Memory B cell (primary cell): ENCODE results near the gene RASSF4.
"Not testable (repeated sequence)": the region's sequence is repeated elsewhere in the genome, so short reads cannot be mapped to it uniquely, and the experiment has no call there.

Experiments used
- ATAC-seq: fragments of 150-1000 bp; cut with Tn5 transposase; 2 replicates; pipeline ENCODE4 v1.10.0; 2021; ENCODE audit warnings: low read depth, mild to moderate bottlenecking, moderate library complexity
- DNase-seq, 2 donors: peaks; one replicate each; pipeline ENCODE4 v3.0.0; 2022; ENCODE audit warnings: low spot score in 2 of 2
- H3K27ac Mint-ChIP-seq: one replicate; pipeline ENCODE4 v1.8.0; 2022; ENCODE audit warnings: mild to moderate bottlenecking, moderate library complexity, mixed read lengths
- H3K27me3 Mint-ChIP-seq: one replicate; pipeline ENCODE4 v1.8.0; 2022; ENCODE audit warnings: mixed read lengths
- H3K36me3 Mint-ChIP-seq: one replicate; pipeline ENCODE4 v1.8.0; 2022; ENCODE audit warnings: mild to moderate bottlenecking, mixed read lengths
- H3K4me1 Mint-ChIP-seq: one replicate; pipeline ENCODE4 v1.8.0; 2022; ENCODE audit warnings: mixed read lengths
- H3K4me3 Mint-ChIP-seq: one replicate; pipeline ENCODE4 v1.8.0; 2022; ENCODE audit warnings: mild to moderate bottlenecking, moderate library complexity, mixed read lengths
- H3K9me3 Mint-ChIP-seq: one replicate; pipeline ENCODE4 v1.8.0; 2022; ENCODE audit warnings: mixed read lengths

The RASSF4 gene

DNA sequence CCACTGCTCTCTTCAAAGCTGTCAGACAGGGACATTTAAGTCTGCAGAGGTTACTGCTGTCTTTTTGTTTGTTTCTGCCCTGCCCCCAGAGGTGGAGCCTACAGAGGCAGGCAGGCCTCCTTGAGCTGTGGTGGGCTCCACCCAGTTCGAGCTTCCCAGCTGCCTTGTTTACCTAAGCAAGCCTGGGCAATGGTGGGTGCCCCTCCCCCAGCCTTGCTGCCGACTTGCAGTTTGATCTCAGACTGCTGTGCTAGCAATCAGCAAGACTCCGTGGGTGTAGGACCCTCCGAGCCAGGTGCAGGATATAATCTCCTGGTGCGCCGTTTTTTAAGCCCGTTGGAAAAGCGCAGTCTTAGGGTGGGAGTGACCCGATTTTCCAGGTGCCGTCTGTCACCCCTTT is 55.0 kb downstream of the RASSF4 start:
- H3K27me3 Mint-ChIP-seq, ATAC-seq, H3K4me1 Mint-ChIP-seq, H3K9me3 Mint-ChIP-seq, H3K4me3 Mint-ChIP-seq, H3K36me3 Mint-ChIP-seq, DNase-seq, H3K27ac Mint-ChIP-seq: not testable (repeated sequence)

- no peak for ATAC-seq
- H3K27me3 Mint-ChIP-seq: peaks cover 4% of the 10 kb centered on the region
- no peaks in the 10 kb centered on the region for H3K4me1 Mint-ChIP-seq
- H3K4me3 Mint-ChIP-seq: no peak overlapping the region
- no peak for DNase-seq
- no peaks in the 10 kb centered on the region for H3K9me3 Mint-ChIP-seq
- peaks cover 3% of the 10 kb centered on the region for H3K36me3 Mint-ChIP-seq
- H3K27ac Mint-ChIP-seq: no peak overlapping the region
Measured at GRCh38 chr10:45015590-45015989, 56.0 kb downstream of the RASSF4 start.

DNA sequence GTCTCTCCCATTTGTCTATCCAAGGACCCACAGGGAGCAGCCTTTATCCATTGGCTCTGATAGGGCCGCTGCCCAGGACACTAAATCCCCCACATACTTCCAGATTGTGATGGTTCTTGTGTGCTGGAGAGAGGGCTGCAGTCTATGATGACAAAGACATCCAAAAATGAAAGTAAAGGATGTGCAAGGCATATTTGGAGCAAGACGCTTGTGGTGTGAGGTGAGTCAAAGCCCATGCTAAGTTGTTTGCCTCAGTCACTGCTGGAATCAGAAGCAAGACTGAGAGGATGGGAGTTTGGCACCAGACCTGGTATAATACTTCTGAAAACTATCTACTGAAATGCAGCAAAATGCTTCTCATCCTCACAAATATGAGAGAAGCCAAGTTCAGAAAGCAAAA is 63.8 kb downstream of the RASSF4 start:
- no peak for ATAC-seq
- Mint-ChIP-seq H3K27me3 (peaks cover 4% of the 10 kb centered on the region), H3K36me3 (peaks cover 6% of the 10 kb centered on the region), H3K4me3 (no peak overlapping the region), H3K4me1 (no peaks in the 10 kb centered on the region), H3K9me3 (peaks cover 7% of the 10 kb centered on the region), H3K27ac (no peak overlapping the region)
- DNase-seq: no peak

- Mint-ChIP-seq H3K4me3 (no peak overlapping the region), H3K4me1 (no peaks in the 10 kb centered on the region), H3K27ac (no peak overlapping the region), H3K27me3 (peaks cover 8% of the 10 kb centered on the region), H3K36me3 (peaks cover 7% of the 10 kb centered on the region), H3K9me3 (peaks cover 11% of the 10 kb centered on the region)
- no peak for DNase-seq
- no peak for ATAC-seq
Measured at GRCh38 chr10:45034301-45034700, 74.7 kb downstream of the RASSF4 start.

DNA sequence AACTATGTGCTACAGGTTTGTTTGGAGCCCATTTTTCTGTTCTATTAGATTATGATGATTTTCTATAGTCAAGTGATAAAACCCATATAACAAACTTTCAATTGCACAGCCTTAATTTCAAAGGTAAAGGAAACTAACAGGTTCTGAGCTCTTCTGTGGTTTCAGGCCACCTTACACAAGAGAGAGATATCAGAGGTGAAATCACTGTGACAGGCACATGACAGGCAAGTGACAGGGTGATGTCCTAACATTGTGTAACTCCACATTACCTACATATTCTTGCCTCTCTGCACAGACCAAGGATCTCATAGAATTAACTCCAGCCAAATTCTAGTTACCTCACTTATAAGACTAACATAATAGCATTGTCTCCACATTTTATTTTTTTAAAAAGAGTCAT is 76.1 kb downstream of the RASSF4 start:
- Mint-ChIP-seq H3K27me3 (peaks cover 8% of the 10 kb centered on the region), H3K27ac (no peak overlapping the region), H3K9me3 (peaks cover 5% of the 10 kb centered on the region), H3K36me3 (peaks cover 4% of the 10 kb centered on the region), H3K4me1 (no peaks in the 10 kb centered on the region), H3K4me3 (no peak overlapping the region)
- ATAC-seq (no peak), DNase-seq (no peak)

- Mint-ChIP-seq H3K36me3 (no peaks in the 10 kb centered on the region), H3K9me3 (no peaks in the 10 kb centered on the region), H3K27me3 (peaks cover 5% of the 10 kb centered on the region), H3K4me3 (no peak overlapping the region), H3K4me1 (no peaks in the 10 kb centered on the region), H3K27ac (no peak overlapping the region)
- ATAC-seq (no peak), DNase-seq (no peak)
Measured at GRCh38 chr10:45040921-45041542, 81.4 kb downstream of the RASSF4 start.

DNA sequence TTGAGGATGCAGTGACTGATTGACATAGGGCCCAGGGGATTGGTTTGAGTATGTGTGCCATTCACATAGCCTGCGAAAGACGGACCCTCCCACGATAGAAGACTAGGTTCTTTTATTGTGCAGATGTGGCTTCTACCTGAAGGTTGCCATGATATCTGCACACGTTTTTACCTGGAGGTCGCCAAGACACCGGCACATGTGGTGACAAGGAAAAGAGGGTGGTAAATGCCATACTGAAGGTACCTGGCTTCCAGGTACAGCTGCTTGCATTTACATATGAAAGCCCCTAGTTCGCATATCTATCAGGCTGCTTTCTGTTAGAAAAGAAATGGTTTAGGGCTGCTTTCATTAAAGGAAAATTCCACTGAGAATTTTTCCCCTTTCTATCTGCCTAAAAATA is 84.7 kb downstream of the RASSF4 start:
- ATAC-seq: no peak
- H3K27ac Mint-ChIP-seq: no peak overlapping the region
- H3K4me3 Mint-ChIP-seq: no peak overlapping the region
- no peaks in the 10 kb centered on the region for H3K36me3 Mint-ChIP-seq
- no peaks in the 10 kb centered on the region for H3K27me3 Mint-ChIP-seq
- no peaks in the 10 kb centered on the region for H3K4me1 Mint-ChIP-seq
- H3K9me3 Mint-ChIP-seq: peaks cover 2% of the 10 kb centered on the region
- no peak for DNase-seq
